BLaER1 (cell line): Measurements from ENCODE around the gene TIMM22.

Experiments
- H3K27ac ChIP-seq: shearing (Covaris generic); formaldehyde crosslinking; 2 replicates; pipeline ENCODE4 v1.8.1; 2022
- H3K27me3 ChIP-seq: shearing (Covaris generic); formaldehyde crosslinking; 2 replicates; pipeline ENCODE4 v1.8.1; 2022
- H3K36me3 ChIP-seq: shearing (Covaris generic); formaldehyde crosslinking; 2 replicates; pipeline ENCODE4 v1.8.1; 2022
- H3K4me1 ChIP-seq: shearing (Covaris generic); formaldehyde crosslinking; 2 replicates; pipeline ENCODE4 v1.8.1; 2022
- H3K4me2 ChIP-seq: shearing (Covaris generic); formaldehyde crosslinking; 2 replicates; pipeline ENCODE4 v1.8.1; 2022
- H3K4me3 ChIP-seq: shearing (Covaris generic); formaldehyde crosslinking; 2 replicates; pipeline ENCODE4 v1.8.1; 2022
- H3K9ac ChIP-seq: shearing (Covaris generic); formaldehyde crosslinking; 2 replicates; pipeline ENCODE4 v1.8.1; 2022
- H3K9me3 ChIP-seq: shearing (Covaris generic); formaldehyde crosslinking; 2 replicates; pipeline ENCODE4 v1.8.1; 2022
- H4K20me1 ChIP-seq: shearing (Covaris generic); formaldehyde crosslinking; 2 replicates; pipeline ENCODE4 v1.8.1; 2022
- Cebpa-rat ChIP-seq: shearing (Covaris generic); IDR thresholded peaks from 2 replicates; pipeline ENCODE4 v1.8.1; 2022

TIMM22 gene

DNA sequence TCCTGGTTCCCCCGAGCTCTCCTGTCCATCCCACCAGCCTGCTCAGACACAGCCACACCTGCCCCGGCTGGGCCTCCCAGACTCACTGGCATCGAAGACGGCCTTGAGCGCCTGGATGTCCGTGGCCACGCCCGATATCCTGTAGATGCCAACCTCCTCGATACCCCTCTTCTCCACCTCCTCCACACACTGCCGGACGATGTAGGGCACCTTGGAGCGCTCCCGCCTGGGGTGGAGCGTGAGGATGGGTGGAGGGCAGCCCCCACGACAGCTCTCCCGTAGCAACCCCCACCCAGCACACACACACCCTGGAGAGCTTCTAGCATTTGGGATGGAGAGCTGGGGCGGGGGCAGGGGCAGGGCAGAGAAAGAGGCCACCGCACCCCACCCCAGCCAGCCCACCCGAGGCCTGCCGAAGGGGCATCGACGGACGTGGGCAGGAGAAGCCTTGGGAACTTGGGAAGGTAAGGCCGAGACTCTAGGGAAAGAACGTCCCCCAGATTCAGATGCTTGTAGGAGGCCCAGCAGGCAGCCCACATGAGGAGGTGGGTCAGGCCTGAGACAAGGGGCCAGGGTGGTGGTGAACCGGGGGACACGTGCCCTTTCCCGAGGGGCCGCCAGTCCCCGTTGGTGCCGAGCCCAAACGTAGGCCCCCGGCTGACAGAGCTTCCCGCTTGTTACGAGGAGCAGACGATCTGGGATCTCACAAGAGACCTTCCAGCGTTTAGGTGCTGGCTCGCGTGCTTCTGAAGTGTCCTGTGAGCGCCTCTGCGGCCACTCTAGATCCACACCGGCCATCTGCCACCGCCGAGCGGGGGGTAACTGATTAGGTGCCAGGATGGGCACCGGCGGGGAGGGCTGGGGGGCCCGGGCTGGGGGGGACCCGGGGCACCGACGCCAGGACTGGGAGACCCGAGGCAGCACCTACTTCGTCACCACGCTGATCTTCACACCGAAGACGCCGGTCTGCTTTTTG is 15.1 kb downstream of the TIMM22 start:
- no peaks in the 10 kb centered on the region for H3K9me3 ChIP-seq
- TF ChIP-seq Cebpa-rat: no peak

DNA sequence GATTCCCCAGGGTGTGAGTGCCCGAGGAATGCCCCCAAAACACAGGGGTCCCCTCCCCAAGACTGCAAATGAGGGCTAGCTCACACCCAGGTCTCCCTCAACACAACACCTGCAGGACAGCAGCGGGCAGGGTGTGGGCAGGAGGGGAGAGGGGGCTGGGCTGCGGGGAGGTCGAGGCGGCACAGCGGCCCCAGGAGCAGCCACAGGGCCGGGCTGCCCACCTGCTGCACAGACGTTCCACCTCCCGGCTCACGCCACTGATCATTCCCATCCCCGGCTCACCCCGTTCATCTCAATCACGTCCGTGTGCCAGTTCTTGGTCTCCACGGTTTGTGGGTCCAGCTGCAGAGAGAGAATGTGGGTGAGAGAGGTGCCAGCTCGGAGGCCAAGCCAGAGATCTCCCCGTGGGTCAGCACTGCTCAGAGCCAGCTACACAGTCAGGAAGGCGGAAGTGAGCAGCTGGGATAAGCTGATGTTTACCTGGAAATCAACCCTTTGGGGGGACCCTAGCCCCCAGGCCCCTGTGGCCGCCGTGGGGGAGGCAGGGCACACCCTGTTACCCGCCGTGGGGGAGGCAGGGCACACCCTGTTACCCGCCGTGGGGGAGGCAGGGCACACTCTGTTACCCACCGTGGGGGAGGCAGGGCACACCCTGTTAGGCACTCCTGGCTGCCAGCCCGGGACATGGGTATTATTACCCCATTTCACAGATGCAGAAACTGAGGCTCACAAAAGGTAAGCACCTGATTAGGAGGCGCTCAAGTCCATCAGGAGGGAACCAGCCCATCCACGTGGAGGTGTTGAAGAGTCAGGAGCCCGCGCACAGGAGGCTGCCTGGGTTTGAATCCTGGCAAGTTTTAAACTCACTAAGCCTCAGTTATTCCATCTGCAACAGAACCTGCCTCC is 16.1 kb downstream of the TIMM22 start:
- Histone ChIP-seq H3K4me3 (no peak overlapping the region), H3K9me3 (no peaks in the 10 kb centered on the region), H4K20me1 (peaks cover 14% of the 10 kb centered on the region), H3K36me3 (peaks cover 27% of the 10 kb centered on the region), H3K4me2 (peak overlapping the region; percentile 55), H3K27ac (no peak overlapping the region), H3K9ac (0 out of 2 replicates have a peak overlapping the region, but pooled peaks have one; percentile 1), H3K4me1 (peaks cover 73% of the 10 kb centered on the region), H3K27me3 (no peaks in the 10 kb centered on the region)
- TF ChIP-seq Cebpa-rat: no peak

More for the DNA sequence above, 15.1 kb downstream of the TIMM22 start:
- Histone ChIP-seq H3K4me2 (peak overlapping the region; percentile 32; the same call in 1 of the 2 replicates), H3K27ac (no peak overlapping the region), H3K36me3 (peaks cover 35% of the 10 kb centered on the region), H3K27me3 (no peaks in the 10 kb centered on the region), H3K4me1 (peaks cover 78% of the 10 kb centered on the region), H3K4me3 (no peak overlapping the region), H4K20me1 (peaks cover 21% of the 10 kb centered on the region), H3K9ac (no peak overlapping the region)

- H3K9me3 ChIP-seq: no peaks in the 10 kb centered on the region
- peaks cover 73% of the 10 kb centered on the region for H3K4me1 ChIP-seq
- H3K4me2 ChIP-seq: peak overlapping the region; percentile 55
- no peak overlapping the region for H3K4me3 ChIP-seq
- peaks cover 8% of the 10 kb centered on the region for H4K20me1 ChIP-seq
- no peaks in the 10 kb centered on the region for H3K27me3 ChIP-seq
- no peak for TF ChIP-seq Cebpa-rat
- H3K36me3 ChIP-seq: peaks cover 27% of the 10 kb centered on the region
- H3K9ac ChIP-seq: 0 out of 2 replicates have a peak overlapping the region, but pooled peaks have one; percentile 1
- no peak overlapping the region for H3K27ac ChIP-seq
These were observed 16.8 kb downstream of the TIMM22 start for GRCh38 chr17:1013729-1014090.

DNA sequence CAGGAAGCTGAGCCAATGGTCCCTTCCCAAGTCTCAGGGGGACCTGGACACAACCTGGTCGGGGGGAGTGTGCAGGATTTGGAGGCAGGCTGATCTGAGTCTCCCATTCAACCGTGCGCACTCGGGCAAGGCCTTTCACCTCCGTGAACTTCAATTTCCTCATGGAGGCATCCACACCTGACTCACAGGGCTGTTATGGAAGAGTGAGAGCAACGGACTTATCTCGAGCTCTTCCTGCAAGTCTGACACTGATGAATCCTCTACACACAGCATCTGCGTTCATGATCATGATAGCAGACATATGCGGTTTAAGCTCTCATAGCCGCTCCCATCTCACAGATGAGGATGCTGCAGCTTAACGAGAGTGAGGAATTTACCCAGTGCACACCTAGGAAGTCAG is 21.6 kb downstream of the TIMM22 start:
- peak overlapping the region; percentile 86 for H3K4me2 ChIP-seq
- peak overlapping the region; percentile 81 for H3K27ac ChIP-seq
- no peak for TF ChIP-seq Cebpa-rat
- peaks cover 77% of the 10 kb centered on the region for H3K4me1 ChIP-seq
- no peaks in the 10 kb centered on the region for H3K36me3 ChIP-seq
- peak overlapping the region; percentile 58; the same call in 1 of the 2 replicates for H3K9ac ChIP-seq
- H3K27me3 ChIP-seq: no peaks in the 10 kb centered on the region
- H3K4me3 ChIP-seq: no peak overlapping the region
- H3K9me3 ChIP-seq: no peaks in the 10 kb centered on the region
- H4K20me1 ChIP-seq: peaks cover 10% of the 10 kb centered on the region; the same call in 1 of the 2 replicates

GRCh38 chr17:1019451-1019850 is 22.5 kb downstream of the TIMM22 start:
- no peaks in the 10 kb centered on the region for H3K27me3 ChIP-seq
- peaks cover 10% of the 10 kb centered on the region; the same call in 1 of the 2 replicates for H4K20me1 ChIP-seq

DNA sequence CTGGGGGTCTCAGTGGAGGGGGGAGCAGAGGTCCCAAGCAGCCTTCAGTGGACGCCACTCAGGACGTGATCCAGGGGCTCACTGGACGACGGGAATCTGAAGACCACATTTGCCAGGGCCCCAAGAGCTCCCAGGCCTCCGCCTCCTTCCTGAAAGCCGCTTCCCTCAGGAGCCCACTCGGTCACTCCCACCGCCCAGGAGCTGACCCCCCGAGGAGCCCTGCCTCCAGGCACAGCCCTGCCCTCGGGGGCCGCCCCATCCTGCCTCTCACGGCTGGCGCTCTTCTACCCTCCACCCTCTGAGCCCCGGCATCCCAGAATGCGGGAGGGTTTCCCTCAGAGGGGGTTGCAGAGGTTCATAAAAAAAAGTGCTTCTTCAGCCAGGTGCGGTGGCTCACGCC is 24.2 kb downstream of the TIMM22 start:
- Histone ChIP-seq H3K4me1 (peaks cover 71% of the 10 kb centered on the region), H3K4me2 (peak overlapping the region; percentile 86), H3K27ac (peak overlapping the region; percentile 46), H3K4me3 (no peak overlapping the region), H3K9me3 (no peaks in the 10 kb centered on the region), H3K36me3 (peaks cover 6% of the 10 kb centered on the region; the same call in 1 of the 2 replicates), H3K9ac (no peak overlapping the region), H4K20me1 (peaks cover 10% of the 10 kb centered on the region; the same call in 1 of the 2 replicates), H3K27me3 (no peaks in the 10 kb centered on the region)
- no peak for TF ChIP-seq Cebpa-rat

More at GRCh38 chr17:1019451-1019850, 22.5 kb downstream of the TIMM22 start:
- no peaks in the 10 kb centered on the region; the same call in 1 of the 2 replicates for H3K36me3 ChIP-seq
- peaks cover 72% of the 10 kb centered on the region for H3K4me1 ChIP-seq
- H3K9me3 ChIP-seq: no peaks in the 10 kb centered on the region
- H3K4me3 ChIP-seq: 0 out of 2 replicates have a peak overlapping the region, but pooled peaks have one; percentile 31
- peak overlapping the region; percentile 58 for H3K9ac ChIP-seq
- H3K27ac ChIP-seq: peak overlapping the region; percentile 81
- no peak for TF ChIP-seq Cebpa-rat
- H3K4me2 ChIP-seq: peak overlapping the region; percentile 86

- Histone ChIP-seq H3K4me2 (peak overlapping the region; percentile 86), H3K36me3 (peaks cover 12% of the 10 kb centered on the region; the same call in 1 of the 2 replicates), H3K4me1 (peaks cover 62% of the 10 kb centered on the region), H3K27me3 (no peaks in the 10 kb centered on the region), H3K27ac (peak overlapping the region; percentile 63), H3K4me3 (no peak overlapping the region), H4K20me1 (peaks cover 10% of the 10 kb centered on the region; the same call in 1 of the 2 replicates), H3K9me3 (no peaks in the 10 kb centered on the region), H3K9ac (peak overlapping the region; percentile 32; the same call in 1 of the 2 replicates)
- no peak for TF ChIP-seq Cebpa-rat
These were observed 25.5 kb downstream of the TIMM22 start for GRCh38 chr17:1022278-1023024.

GRCh38 chr17:1024076-1024475 is 27.1 kb downstream of the TIMM22 start:
- peaks cover 7% of the 10 kb centered on the region; the same call in 1 of the 2 replicates for H4K20me1 ChIP-seq
- H3K4me2 ChIP-seq: no peak overlapping the region
- H3K27me3 ChIP-seq: no peaks in the 10 kb centered on the region
- no peak for TF ChIP-seq Cebpa-rat
- H3K27ac ChIP-seq: no peak overlapping the region
- H3K9me3 ChIP-seq: no peaks in the 10 kb centered on the region
- no peak overlapping the region for H3K9ac ChIP-seq
- no peak overlapping the region for H3K4me3 ChIP-seq
- peaks cover 61% of the 10 kb centered on the region for H3K4me1 ChIP-seq
- H3K36me3 ChIP-seq: peaks cover 12% of the 10 kb centered on the region; the same call in 1 of the 2 replicates
